ENCODE results near the gene MAB21L1. TPM values are rescaled to one million over a fixed set of nuclear protein-coding genes. Genes with fewer than 3 reads are reported as not detected.

Gene MAB21L1
- total RNA-seq, 1 donor from 2014 or later, result under 0.01 TPM

GRCh38 chr13:35479706-35480105 lies 3.2 kb upstream of the MAB21L1 start:
- no peak for DNase-seq (ENCODE audit: low read depth, low spot score)

DNA sequence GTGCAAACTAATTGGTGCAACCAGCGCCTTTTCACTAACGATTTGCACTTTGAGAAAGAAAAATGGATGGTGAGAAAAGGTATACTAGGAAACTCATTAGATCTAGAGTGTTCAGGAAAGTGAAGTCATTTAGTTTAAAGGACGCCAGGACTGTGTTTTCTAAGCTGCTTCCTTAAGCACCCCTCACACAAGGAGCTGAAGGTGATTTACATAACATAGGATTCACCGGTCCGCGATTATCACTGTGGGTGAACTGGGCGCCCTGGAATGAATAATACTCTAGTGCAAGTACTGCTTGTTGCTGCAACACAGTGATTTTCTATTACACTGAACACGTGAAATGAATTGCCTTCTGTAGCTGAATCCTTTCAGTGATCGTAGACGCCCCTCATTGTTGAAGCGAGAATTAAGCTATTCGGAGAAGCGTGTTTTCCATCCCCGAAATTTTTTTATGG lies 2.6 kb upstream of the MAB21L1 start:
- no peak for DNase-seq (ENCODE audit: low read depth, low spot score)

DNA sequence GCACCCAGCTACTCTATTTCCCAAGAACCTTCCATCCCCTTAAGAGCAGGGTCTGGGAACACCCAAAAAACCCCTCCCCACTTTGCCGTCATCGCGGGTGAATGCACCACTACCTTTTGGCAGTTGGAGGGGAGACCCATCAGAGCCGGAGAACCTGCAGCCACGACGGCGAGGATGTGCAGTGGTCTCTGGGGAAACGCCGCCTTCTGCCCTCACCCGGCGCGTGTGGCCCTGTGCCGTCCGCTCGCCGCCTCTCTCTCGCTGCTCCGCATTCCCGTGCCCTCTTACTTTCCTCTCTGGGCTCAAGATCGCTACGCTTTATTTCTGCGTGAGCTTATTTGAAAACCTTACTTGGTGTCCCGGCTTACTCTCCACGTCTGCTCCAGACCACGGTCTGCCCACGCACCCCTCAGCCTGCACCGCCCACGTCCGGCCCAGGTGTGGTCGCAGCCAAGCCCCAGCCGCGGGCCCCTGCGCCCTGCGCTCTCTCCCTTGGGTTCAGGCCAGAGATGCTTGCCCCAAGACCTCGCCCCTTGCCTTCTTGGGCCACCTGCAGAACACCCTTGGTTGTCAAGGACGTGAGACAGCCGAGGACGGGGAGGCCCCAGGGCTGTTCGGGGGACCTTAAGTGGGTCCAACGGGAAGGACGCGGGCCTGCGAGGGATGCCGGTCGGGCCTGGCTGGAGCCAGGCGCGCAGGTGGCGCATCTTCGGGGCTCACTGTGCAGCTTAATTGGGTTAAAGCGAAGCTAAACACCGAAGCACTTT lies 2.0 kb upstream of the MAB21L1 start:
- DNase-seq (ENCODE audit: low read depth, low spot score), result no peak

DNA sequence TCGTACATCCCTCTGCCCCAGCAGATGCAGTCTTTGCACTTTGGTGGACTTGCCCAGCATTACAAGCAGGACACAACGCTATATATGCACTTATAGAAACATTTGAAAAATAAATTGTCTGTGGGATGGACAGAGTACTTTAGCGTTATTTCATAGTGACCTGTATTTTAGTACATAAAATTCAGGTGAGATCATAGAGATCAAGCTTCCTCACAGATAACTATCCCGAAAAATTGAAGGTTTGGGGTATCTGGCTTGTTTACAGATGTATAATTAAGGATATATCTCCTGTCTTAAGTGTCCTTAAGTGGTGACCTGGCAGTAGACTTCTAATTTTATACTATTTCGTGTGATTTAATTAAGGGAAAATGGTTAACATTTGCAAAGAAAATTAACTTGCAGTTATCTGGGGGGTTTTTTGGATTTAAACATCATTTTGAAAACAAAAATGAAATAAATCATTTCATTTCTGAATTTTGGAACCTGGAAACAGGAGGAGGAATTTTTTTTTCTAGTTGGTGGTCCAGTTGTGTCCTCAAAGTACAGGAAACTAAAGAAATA lies 977 bp upstream of the MAB21L1 start:
- no peak for DNase-seq (ENCODE audit: low read depth, low spot score)

- DNase-seq (ENCODE audit: low read depth, low spot score), result no peak
Observed at GRCh38 chr13:35475212-35475959, 1.1 kb downstream of the MAB21L1 start.

DNA sequence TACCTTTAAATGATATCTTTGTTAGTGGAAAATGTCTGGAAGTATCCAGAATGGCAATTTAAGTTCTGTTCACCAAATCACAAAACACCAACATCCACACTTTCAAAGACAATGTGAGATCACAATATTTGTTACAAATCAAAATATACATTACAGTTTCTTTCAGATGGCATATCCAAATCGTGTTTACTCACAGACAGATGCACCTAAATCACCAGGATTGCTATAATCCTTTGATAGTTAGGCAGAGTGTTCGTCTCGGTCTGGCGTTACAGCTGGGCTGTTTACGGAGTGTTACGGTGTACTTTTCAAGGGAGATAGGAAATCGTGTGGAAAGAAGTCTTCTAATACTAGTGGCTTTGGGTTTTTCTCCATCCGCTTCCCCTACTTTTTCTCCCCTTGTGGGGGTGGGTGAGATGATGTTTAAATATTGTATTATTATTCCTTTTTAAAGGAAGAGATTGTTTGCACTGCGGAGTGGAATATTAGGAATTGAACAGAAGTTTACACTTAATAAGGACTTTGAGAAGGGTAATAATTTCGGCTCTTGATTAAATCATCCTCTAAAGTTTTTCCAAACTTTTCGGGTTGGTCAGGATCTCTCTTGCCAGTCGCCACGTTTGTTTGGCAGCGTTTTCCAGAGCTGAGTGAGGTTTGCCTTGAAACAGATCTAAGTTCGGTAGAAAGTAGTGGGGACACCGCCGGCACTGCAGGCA lies 1.8 kb downstream of the MAB21L1 start:
- DNase-seq (ENCODE audit: low read depth, low spot score), result no peak

- no peak for DNase-seq (ENCODE audit: low read depth, low spot score)
Observed at GRCh38 chr13:35473802-35474201, 2.7 kb downstream of the MAB21L1 start.

- DNase-seq (ENCODE audit: low read depth, low spot score), result no peak
Observed at GRCh38 chr13:35473206-35473775, 3.2 kb downstream of the MAB21L1 start.

- no peak for DNase-seq (ENCODE audit: low read depth, low spot score)
Observed at GRCh38 chr13:35472323-35472881, 4.1 kb downstream of the MAB21L1 start.

DNA sequence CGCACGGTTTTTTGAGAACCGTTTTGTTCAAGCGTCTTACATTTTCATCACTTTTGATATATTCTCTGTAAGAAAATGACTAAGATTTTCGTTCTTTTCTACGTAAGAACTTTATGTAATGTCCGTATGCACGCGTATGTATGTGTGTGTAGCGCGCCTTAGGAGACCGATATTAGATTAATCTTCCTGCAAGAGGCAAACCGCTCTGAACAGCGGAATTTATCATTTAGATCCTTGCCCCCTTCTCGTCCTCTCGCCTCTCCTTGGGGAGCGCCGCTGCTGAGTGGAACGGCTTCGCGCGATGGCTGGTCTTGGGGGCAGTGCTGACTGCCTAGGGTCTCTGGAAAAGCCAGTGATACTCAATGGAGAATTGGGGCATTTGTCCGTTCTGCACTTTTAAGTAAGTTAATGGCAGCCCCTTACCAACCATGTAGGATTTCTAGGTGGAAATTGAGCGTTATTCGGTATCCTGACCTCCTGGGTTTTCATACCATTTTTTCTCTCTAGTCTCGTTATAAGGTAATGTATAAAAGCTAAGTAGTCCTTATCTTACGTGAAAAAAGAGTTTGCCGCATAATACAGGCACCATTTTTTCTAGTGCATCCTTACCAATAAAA lies 4.7 kb downstream of the MAB21L1 start:
- DNase-seq (ENCODE audit: low read depth, low spot score), result no peak

DNA sequence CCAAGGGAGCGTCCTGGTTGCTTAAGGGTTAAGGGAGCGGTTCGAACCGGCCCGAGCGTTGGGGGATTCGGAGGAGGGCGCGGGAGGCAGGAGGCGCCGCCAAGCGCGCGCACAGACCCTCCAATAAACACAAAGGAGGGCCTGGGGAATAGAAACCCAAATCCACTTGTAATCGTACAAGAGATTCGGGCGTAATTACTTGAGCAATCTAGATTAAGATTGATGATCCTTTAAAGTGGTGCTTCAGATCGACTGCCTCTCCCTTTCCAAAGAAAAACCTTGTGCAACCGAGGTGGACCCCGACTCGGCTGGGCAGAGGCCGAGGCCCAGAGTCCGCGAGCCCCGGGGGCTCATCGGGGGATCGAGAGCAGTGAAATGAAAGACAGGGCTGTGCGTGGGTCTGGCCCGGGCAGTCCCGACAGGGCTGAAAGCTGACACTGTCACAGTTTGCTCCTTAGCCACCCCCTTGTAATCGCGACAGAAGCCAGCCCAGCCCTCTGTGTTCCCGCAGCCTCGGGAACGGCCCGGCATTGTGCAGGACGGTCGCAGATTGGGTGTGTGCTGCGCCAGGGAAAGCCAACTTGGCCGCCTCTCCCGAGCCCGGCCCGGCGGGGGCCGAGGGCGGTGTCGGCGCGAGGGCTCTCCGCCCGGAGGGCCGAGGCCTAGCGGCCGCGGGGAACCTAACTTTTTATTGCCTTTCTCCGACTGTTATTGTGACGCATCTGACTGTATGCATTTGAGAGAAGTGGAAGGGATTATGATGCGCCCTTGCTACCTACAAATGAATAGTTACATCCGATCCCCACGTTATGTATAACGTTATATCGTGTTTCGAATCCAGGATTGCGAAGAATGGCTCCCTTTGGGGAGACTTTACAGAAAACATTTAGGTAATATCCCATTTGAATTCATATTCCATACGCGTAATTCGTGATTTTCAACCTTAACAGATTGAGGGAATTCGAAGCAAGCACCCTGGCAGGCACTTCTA lies 5.5 kb downstream of the MAB21L1 start:
- DNase-seq (ENCODE audit: low read depth, low spot score), result no peak

DNA sequence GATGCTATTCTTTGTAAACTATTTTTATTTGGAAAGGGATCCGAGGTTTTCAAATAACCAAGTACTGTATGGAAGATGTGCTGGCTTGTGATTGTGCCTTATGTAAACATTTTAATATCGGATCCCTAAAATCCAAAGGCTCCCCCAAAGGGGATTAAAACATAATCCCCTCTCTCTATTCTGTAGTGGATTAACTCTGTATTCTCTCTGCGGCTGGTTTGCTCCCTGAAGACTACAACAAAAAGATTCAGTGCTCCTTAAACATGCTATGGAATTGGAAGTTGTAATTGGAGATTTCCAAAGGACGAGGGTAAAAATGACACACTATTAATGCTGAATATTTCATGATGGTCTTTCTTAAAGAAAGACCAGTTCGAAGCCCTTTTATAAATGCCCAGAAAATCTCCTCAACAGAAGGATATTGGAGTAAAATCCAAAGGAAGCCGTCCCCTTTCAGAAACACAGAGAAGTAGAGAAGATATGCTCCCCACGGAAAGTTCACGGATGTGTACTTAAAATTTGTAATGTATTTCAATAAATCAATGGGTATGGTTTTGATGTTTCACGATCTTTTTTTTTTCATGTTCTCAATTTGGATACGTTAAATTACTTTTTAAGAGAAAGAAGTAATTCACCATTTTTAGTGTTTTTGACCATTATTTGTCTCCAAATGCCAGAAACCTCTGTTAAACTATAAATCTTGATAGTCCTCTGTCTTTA lies 6.5 kb downstream of the MAB21L1 start:
- no peak for DNase-seq (ENCODE audit: low read depth, low spot score)

- DNase-seq (ENCODE audit: low read depth, low spot score), result no peak
Observed at GRCh38 chr13:35468195-35468594, 8.3 kb downstream of the MAB21L1 start.

DNA sequence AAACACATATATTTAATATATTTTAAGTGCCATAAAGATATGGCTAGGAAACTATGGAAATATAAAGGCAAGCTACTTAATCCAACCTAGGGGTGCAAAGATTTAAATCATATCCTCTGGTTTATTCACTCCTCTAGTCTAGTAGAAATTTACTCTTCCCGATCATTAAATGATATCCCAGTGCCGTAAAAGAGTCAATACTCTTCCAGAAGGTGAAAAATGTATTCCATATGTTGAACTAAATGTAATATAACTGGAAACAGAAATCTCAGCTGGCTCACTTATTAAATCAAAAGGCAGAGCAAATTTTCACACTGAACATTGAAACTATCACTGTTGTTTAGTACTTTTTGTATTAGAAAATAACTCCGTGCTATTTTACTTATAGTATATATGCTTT lies 11.1 kb downstream of the MAB21L1 start:
- DNase-seq (ENCODE audit: low read depth, low spot score), result no peak

DNA sequence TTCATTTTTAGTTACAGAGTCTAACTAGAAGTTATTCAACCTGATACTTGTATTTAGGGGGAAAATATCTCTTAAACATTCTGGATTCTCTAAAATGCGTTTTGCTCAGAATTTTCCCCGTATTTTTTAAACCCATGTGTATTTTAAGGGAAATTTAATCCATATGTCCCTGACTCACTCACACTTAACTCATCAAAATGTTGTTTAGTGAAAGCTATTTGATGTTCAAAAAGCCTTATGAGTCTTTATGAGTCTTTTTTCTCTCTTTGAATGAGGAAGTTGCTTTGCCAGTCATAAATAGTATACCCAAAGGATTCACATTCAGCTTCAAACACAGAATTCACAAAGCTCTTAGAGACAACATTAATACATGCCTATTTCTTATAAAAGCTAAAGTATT lies 16.4 kb downstream of the MAB21L1 start:
- DNase-seq (ENCODE audit: low read depth, low spot score), result no peak

GRCh38 chr13:35457258-35457657 lies 19.2 kb downstream of the MAB21L1 start:
- DNase-seq (ENCODE audit: low read depth, low spot score), result no peak

DNA sequence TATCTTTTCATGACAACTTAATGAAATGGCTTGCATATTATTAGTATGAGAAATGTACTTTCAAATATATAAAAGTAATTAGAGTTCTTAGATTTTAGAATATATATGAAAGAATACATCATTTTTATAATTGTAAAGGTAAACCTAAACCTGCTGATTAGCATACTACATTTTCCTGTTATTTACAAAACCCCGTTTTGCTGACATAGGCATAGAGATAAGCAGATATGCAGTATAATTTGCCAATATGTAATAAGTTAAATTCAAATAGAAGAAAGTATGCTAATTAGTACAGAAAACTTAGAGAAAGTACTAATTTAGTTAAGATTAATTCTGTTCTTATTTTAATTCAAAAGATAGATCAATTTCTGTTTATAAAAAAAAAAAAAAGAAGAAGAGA lies 21.5 kb downstream of the MAB21L1 start:
- DNase-seq (ENCODE audit: low read depth, low spot score), result no peak

GRCh38 chr13:35449821-35450220 lies 26.7 kb downstream of the MAB21L1 start:
- DNase-seq (ENCODE audit: low read depth, low spot score), result no peak

DNA sequence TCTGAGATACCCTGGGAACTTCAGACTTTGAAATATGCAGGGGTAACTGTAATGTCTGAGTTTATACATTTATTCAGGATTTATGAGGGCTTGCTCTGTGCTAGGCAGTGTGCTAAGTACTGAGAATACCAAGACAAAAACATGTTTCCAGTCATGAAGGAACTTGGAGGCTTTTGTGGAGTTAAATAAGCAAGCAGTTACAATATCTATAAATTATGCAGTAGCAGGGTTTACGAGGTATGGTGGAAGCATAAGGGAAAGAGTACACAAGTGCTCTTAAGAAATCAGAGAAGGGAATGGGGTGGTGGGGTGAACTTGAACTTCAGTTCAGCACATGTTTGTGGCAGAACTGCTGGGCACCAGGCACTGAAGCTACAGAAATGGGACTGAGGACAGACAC lies 28.0 kb downstream of the MAB21L1 start:
- DNase-seq (ENCODE audit: low read depth, low spot score), result no peak

Data from pulmonary artery endothelial cell (primary cell).